ENCODE data around the gene SULF2.

SULF2 gene

GRCh38 chr20:47789764-47790579 lies 4.7 kb upstream of the SULF2 start:
- TF ChIP-seq GATA3 (IDR thresholded peaks at IDR 0.05; ENCODE audit: low read depth, low read length): peak; percentile 85
- peak; percentile 86 for TF ChIP-seq GATA2 (IDR thresholded peaks at IDR 0.05; ENCODE audit: low read depth, low read length)

- TF ChIP-seq GATA3 (IDR thresholded peaks at IDR 0.05; ENCODE audit: low read depth, low read length) (no peak), GATA2 (IDR thresholded peaks at IDR 0.05; ENCODE audit: low read depth, low read length) (no peak)
Observed at GRCh38 chr20:47789081-47789763, 3.9 kb upstream of the SULF2 start.

GRCh38 chr20:47788741-47789080 lies 3.4 kb upstream of the SULF2 start:
- TF ChIP-seq GATA3 (IDR thresholded peaks at IDR 0.05; ENCODE audit: low read depth, low read length) (no peak), GATA2 (IDR thresholded peaks at IDR 0.05; ENCODE audit: low read depth, low read length) (no peak)

GRCh38 chr20:47786765-47787107 lies 1.5 kb upstream of the SULF2 start:
- TF ChIP-seq GATA3 (IDR thresholded peaks at IDR 0.05; ENCODE audit: low read depth, low read length) (no peak), GATA2 (IDR thresholded peaks at IDR 0.05; ENCODE audit: low read depth, low read length) (no peak)

GRCh38 chr20:47785854-47786764 lies 828 bp upstream of the SULF2 start:
- TF ChIP-seq GATA2 (IDR thresholded peaks at IDR 0.05; ENCODE audit: low read depth, low read length): peak; percentile 9; the same call in 1 of the 2 replicates
- TF ChIP-seq GATA3 (IDR thresholded peaks at IDR 0.05; ENCODE audit: low read depth, low read length): no peak

- TF ChIP-seq GATA2 (IDR thresholded peaks at IDR 0.05; ENCODE audit: low read depth, low read length) (no peak), GATA3 (IDR thresholded peaks at IDR 0.05; ENCODE audit: low read depth, low read length) (no peak)
Observed at GRCh38 chr20:47784599-47785310, 526 bp downstream of the SULF2 start.

- TF ChIP-seq GATA3 (IDR thresholded peaks at IDR 0.05; ENCODE audit: low read depth, low read length) (no peak), GATA2 (IDR thresholded peaks at IDR 0.05; ENCODE audit: low read depth, low read length) (no peak)
Observed at GRCh38 chr20:47783828-47784598, 1.3 kb downstream of the SULF2 start.

GRCh38 chr20:47782920-47783552 lies 2.2 kb downstream of the SULF2 start:
- TF ChIP-seq GATA3 (IDR thresholded peaks at IDR 0.05; ENCODE audit: low read depth, low read length) (no peak; the same call in 1 of the 2 replicates), GATA2 (IDR thresholded peaks at IDR 0.05; ENCODE audit: low read depth, low read length) (peak; percentile 53)

- no peak for TF ChIP-seq GATA3 (IDR thresholded peaks at IDR 0.05; ENCODE audit: low read depth, low read length)
Observed at GRCh38 chr20:47782076-47782475, 3.2 kb downstream of the SULF2 start.

- TF ChIP-seq GATA3 (IDR thresholded peaks at IDR 0.05; ENCODE audit: low read depth, low read length): no peak
- no peak for TF ChIP-seq GATA2 (IDR thresholded peaks at IDR 0.05; ENCODE audit: low read depth, low read length)
Observed at GRCh38 chr20:47781632-47782031, 3.6 kb downstream of the SULF2 start.

GRCh38 chr20:47780720-47781389 lies 4.4 kb downstream of the SULF2 start:
- TF ChIP-seq GATA2 (IDR thresholded peaks at IDR 0.05; ENCODE audit: low read depth, low read length) (no peak), GATA3 (IDR thresholded peaks at IDR 0.05; ENCODE audit: low read depth, low read length) (no peak)

Measured in SH-SY5Y (cell line).